ENCODE results near the gene ZC3HAV1. TPM values are rescaled to one million over a fixed set of nuclear protein-coding genes. Genes with fewer than 3 reads are reported as not detected.

Gene ZC3HAV1
- total RNA-seq, 1 experiment from 2014 or later: 38.0 TPM

- TF ChIP-seq FOXP4 (CRISPR knock-in tag; IDR thresholded peaks at IDR 0.05) (peak; percentile 95), SOX15 (CRISPR knock-in tag; IDR thresholded peaks at IDR 0.05) (no peak), ZNF138 (CRISPR knock-in tag; conservative IDR thresholded peaks at IDR 0.05) (no peak), ETV6 (CRISPR knock-in tag; IDR thresholded peaks at IDR 0.05) (peak; percentile 75), ZSCAN18 (CRISPR knock-in tag; IDR thresholded peaks at IDR 0.05) (no peak), CDX4 (CRISPR knock-in tag; IDR thresholded peaks at IDR 0.05; ENCODE audit: borderline replicate concordance) (no peak), SMAD4 (CRISPR knock-in tag; IDR thresholded peaks at IDR 0.05) (no peak), STAT6 (CRISPR knock-in tag; conservative IDR thresholded peaks at IDR 0.05; ENCODE audit: low read depth) (no peak), ZNF263 (CRISPR knock-in tag; IDR thresholded peaks at IDR 0.05; ENCODE audit: low read depth) (no peak; the same call in 1 of the 2 replicates), JUN (CRISPR knock-in tag; IDR thresholded peaks at IDR 0.05) (0 out of 2 replicates have a peak, but pooled peaks have one; percentile 21), ZNF232 (CRISPR knock-in tag; IDR thresholded peaks at IDR 0.05) (no peak; the same call in 1 of the 2 replicates), GTF2I (CRISPR knock-in tag; conservative IDR thresholded peaks at IDR 0.05) (no peak), TEAD4 (CRISPR knock-in tag; IDR thresholded peaks at IDR 0.05) (peak; percentile 60; the same call in 1 of the 2 replicates), CREM (CRISPR knock-in tag; IDR thresholded peaks at IDR 0.05) (peak; percentile 82), NR2C2 (CRISPR knock-in tag; IDR thresholded peaks at IDR 0.05) (peak; percentile 62; the same call in 1 of the 2 replicates), PREB (CRISPR knock-in tag; IDR thresholded peaks at IDR 0.05; ENCODE audit: borderline replicate concordance) (0 out of 2 replicates have a peak, but pooled peaks have one; percentile 56), ZNF416 (CRISPR knock-in tag; IDR thresholded peaks at IDR 0.05) (no peak), E2F5 (CRISPR knock-in tag; IDR thresholded peaks at IDR 0.05) (peak; percentile 86; the same call in 1 of the 2 replicates), IRF2 (CRISPR knock-in tag; IDR thresholded peaks at IDR 0.05; ENCODE audit: borderline replicate concordance, low read depth) (no peak), EMX1 (CRISPR knock-in tag; IDR thresholded peaks at IDR 0.05) (no peak), ESRRA (CRISPR knock-in tag; IDR thresholded peaks at IDR 0.05; ENCODE audit: borderline replicate concordance) (peak; percentile 37; the same call in 1 of the 2 replicates), AFF4 (CRISPR knock-in tag; IDR thresholded peaks at IDR 0.05; ENCODE audit: borderline replicate concordance) (0 out of 2 replicates have a peak, but pooled peaks have one; percentile 33), ZBTB43 (CRISPR knock-in tag; IDR thresholded peaks at IDR 0.05) (peak; percentile 88), OVOL2 (CRISPR knock-in tag; IDR thresholded peaks at IDR 0.05; ENCODE audit: borderline replicate concordance) (no peak)
These were observed 73.8 kb downstream of the ZC3HAV1 start, which contains the start of gene ZC3HAV1L (continued) for GRCh38 chr7:139035586-139036353.

All from WTC11 (cell line).